Measurements from ENCODE around the gene CAMKMT.
"Not testable (repeated sequence)": the region's sequence is repeated elsewhere in the genome, so short reads cannot be mapped to it uniquely, and the experiment has no call there.

The CAMKMT gene

DNA sequence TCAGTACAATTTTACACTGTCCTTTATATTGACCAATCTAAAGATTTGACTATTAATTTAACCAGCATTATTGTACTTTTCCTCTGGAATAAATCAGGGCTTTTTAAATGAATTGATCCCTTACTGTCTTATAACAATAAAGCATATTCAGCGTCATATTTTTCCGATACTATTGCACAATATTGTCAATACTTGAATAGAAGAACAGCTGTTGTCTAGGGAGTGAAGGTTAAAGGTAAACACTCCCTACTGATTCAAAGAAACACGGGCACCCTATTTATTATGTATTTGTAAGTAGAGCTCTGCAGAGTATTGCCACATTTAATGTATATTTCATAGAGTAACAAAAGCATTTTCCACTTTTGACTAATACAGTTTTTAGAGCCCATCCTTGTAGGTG is 134.4 kb downstream of the CAMKMT start:
- TF ChIP-seq EZH2 (optimal IDR thresholded peaks at IDR 0.05; ENCODE audit: low read depth, low read length), result no peak
- TF ChIP-seq CTCF (IDR thresholded peaks at IDR 0.05; ENCODE audit: low read length), result no peak
- TF ChIP-seq EZH2phosphoT487 (IDR thresholded peaks at IDR 0.05; ENCODE audit: low read length), result no peak
- Histone ChIP-seq H3K27me3 (replicated peaks; ENCODE audit: insufficient read depth, low read length) (no peaks in the 10 kb centered on the region), H3K79me2 (ENCODE audit: low read length) (no peaks in the 10 kb centered on the region), H3K4me1 (ENCODE audit: low read length) (no peaks in the 10 kb centered on the region), H3K4me3 (ENCODE audit: low read length) (no peak overlapping the region), H3K9me3 (replicated peaks; ENCODE audit: insufficient read depth, low read length) (no peaks in the 10 kb centered on the region), H3K4me2 (ENCODE audit: low read depth, low read length) (no peak overlapping the region), H3K27ac (ENCODE audit: low read length) (no peak overlapping the region), H3F3A (ENCODE audit: insufficient read depth, low read length) (no peaks in the 10 kb centered on the region), H3K9me2 (replicated peaks; ENCODE audit: insufficient read depth, low read length) (no peaks in the 10 kb centered on the region), H4K20me1 (ENCODE audit: insufficient read depth, low read length) (no peaks in the 10 kb centered on the region), H2AFZ (ENCODE audit: low read length) (no peak overlapping the region), H3K9ac (ENCODE audit: low read length) (no peak overlapping the region), H3K36me3 (replicated peaks; ENCODE audit: insufficient read depth, low read length) (no peaks in the 10 kb centered on the region)
- no peak for DNase-seq

DNA sequence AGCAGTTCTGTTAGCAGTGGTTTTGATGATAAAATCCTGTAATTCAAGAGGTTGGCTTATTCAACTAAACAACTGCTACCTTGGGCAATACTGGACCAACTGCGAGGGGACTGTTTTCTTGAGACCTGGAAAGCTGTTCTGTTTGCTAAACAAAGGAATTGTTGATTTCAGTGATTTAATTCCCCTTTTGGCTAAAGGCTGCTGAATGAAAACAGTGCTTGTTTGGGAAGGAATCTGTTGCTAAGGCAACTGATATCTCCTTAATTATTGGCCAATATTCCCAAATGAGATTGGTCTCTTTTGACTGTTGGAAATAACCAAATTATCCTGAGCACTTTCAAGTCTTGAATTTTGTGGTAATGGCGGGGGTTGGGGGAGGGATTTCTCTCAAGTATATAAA is 136.8 kb downstream of the CAMKMT start:
- Histone ChIP-seq H4K20me1 (ENCODE audit: insufficient read depth, low read length) (no peaks in the 10 kb centered on the region), H2AFZ (ENCODE audit: low read length) (no peak overlapping the region), H3K9me2 (replicated peaks; ENCODE audit: insufficient read depth, low read length) (no peaks in the 10 kb centered on the region), H3F3A (ENCODE audit: insufficient read depth, low read length) (no peaks in the 10 kb centered on the region), H3K79me2 (ENCODE audit: low read length) (no peaks in the 10 kb centered on the region), H3K36me3 (replicated peaks; ENCODE audit: insufficient read depth, low read length) (no peaks in the 10 kb centered on the region), H3K4me1 (ENCODE audit: low read length) (no peaks in the 10 kb centered on the region), H3K4me3 (ENCODE audit: low read length) (no peak overlapping the region), H3K9me3 (replicated peaks; ENCODE audit: insufficient read depth, low read length) (no peaks in the 10 kb centered on the region), H3K4me2 (ENCODE audit: low read depth, low read length) (no peak overlapping the region), H3K27ac (ENCODE audit: low read length) (no peak overlapping the region), H3K9ac (ENCODE audit: low read length) (no peak overlapping the region), H3K27me3 (replicated peaks; ENCODE audit: insufficient read depth, low read length) (no peaks in the 10 kb centered on the region)
- TF ChIP-seq CTCF (IDR thresholded peaks at IDR 0.05; ENCODE audit: low read length) (no peak), EZH2phosphoT487 (IDR thresholded peaks at IDR 0.05; ENCODE audit: low read length) (no peak), EZH2 (optimal IDR thresholded peaks at IDR 0.05; ENCODE audit: low read depth, low read length) (no peak)
- no peak for DNase-seq

DNA sequence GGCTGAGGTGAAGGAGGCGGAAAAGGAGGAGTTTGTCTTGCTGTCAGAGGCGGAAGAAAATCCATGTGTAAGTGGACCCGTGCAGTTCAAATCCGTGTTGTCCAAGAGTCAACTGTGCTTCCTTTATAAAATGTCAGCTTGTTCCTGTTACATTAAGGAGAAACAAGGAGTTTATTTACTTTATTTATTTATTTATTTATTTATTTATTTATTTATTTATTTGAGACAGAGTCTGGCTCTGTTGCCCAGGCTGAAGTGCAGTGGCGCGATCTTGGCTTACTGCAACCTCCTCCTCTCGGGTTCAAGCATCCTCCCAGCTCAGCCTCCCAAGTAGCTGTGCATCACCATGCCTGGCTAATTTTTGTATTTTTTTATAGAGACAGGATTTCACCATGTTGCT is 143.9 kb downstream of the CAMKMT start:
- not testable (repeated sequence) for H3K27ac ChIP-seq (ENCODE audit: low read length); H3K4me2 ChIP-seq (ENCODE audit: low read depth, low read length); H3K79me2 ChIP-seq (ENCODE audit: low read length); H2AFZ ChIP-seq (ENCODE audit: low read length); H3K4me3 ChIP-seq (ENCODE audit: low read length); H3K27me3 ChIP-seq (replicated peaks; ENCODE audit: insufficient read depth, low read length); DNase-seq; H3K9me2 ChIP-seq (replicated peaks; ENCODE audit: insufficient read depth, low read length); H3K4me1 ChIP-seq (ENCODE audit: low read length); H3K9ac ChIP-seq (ENCODE audit: low read length); H4K20me1 ChIP-seq (ENCODE audit: insufficient read depth, low read length); H3K36me3 ChIP-seq (replicated peaks; ENCODE audit: insufficient read depth, low read length); H3F3A ChIP-seq (ENCODE audit: insufficient read depth, low read length); H3K9me3 ChIP-seq (replicated peaks; ENCODE audit: insufficient read depth, low read length)

- H2AFZ ChIP-seq (ENCODE audit: low read length), result no peak overlapping the region
- H3K36me3 ChIP-seq (replicated peaks; ENCODE audit: insufficient read depth, low read length), result no peaks in the 10 kb centered on the region; the same call in 1 of the 2 replicates
- H3K79me2 ChIP-seq (ENCODE audit: low read length), result no peaks in the 10 kb centered on the region
- H3K4me2 ChIP-seq (ENCODE audit: low read depth, low read length), result no peak overlapping the region
- DNase-seq, result no peak
- H3F3A ChIP-seq (ENCODE audit: insufficient read depth, low read length), result no peaks in the 10 kb centered on the region
- no peak overlapping the region for H3K4me3 ChIP-seq (ENCODE audit: low read length)
- no peak overlapping the region for H3K9ac ChIP-seq (ENCODE audit: low read length)
- no peaks in the 10 kb centered on the region for H3K27me3 ChIP-seq (replicated peaks; ENCODE audit: insufficient read depth, low read length)
- TF ChIP-seq EZH2 (optimal IDR thresholded peaks at IDR 0.05; ENCODE audit: low read depth, low read length) (no peak), EZH2phosphoT487 (IDR thresholded peaks at IDR 0.05; ENCODE audit: low read length) (no peak), CTCF (IDR thresholded peaks at IDR 0.05; ENCODE audit: low read length) (no peak)
- H3K9me2 ChIP-seq (replicated peaks; ENCODE audit: insufficient read depth, low read length), result no peaks in the 10 kb centered on the region
- H4K20me1 ChIP-seq (ENCODE audit: insufficient read depth, low read length), result no peaks in the 10 kb centered on the region
- H3K27ac ChIP-seq (ENCODE audit: low read length), result no peak overlapping the region
- no peaks in the 10 kb centered on the region for H3K9me3 ChIP-seq (replicated peaks; ENCODE audit: insufficient read depth, low read length)
- H3K4me1 ChIP-seq (ENCODE audit: low read length), result no peaks in the 10 kb centered on the region
Observed at GRCh38 chr2:44510246-44510645, 148.5 kb downstream of the CAMKMT start.
